GM21717 (cell line): Measurements from ENCODE around the gene CLCN2.

ENCODE experiments used
- ATAC-seq: cut with Tn5 transposase; IDR thresholded peaks from one replicate; pipeline ENCODE4 v1.9.1; 2021; ENCODE audit warnings: mild to moderate bottlenecking, moderate library complexity; ENCODE audit not compliant: unreplicated experiment

CLCN2 gene

DNA sequence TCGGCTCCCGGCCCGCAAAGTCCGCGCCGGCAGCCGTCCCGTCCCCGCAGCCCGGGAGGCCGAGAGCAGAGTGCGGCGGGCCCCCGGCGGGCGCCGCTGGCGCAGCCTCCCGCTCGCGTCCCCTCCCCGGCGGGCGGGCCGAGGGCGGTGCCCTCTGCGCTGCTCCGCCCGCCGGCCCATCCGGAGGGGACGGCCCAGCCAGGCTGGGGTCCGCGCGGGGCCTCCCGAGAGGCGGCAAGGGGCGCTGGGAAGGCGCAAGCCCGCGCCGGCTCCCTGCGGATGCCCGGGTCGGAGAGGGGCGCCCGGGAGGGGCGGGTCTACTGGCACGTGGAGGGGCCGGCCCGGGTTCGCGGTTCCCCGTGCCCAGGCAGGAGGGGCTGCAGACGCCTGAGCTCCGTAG is at the start of gene CLCN2, which contains the start of gene POLR2H:
CLCN2 (minus strand) TSS at position 74 of the 400 bp plus-strand sequence. CDS start 126 bp downstream, outside the sequence.
POLR2H (plus strand) TSS at position 179 of the 400 bp plus-strand sequence. CDS start 1,783 bp downstream, outside the sequence.
- peak; percentile 37 for ATAC-seq

GRCh38 chr3:184409946-184410500 is 48.6 kb upstream of the CLCN2 start:
- no peak for ATAC-seq

GRCh38 chr3:184409331-184409926 is 48.0 kb upstream of the CLCN2 start:
- no peak for ATAC-seq

DNA sequence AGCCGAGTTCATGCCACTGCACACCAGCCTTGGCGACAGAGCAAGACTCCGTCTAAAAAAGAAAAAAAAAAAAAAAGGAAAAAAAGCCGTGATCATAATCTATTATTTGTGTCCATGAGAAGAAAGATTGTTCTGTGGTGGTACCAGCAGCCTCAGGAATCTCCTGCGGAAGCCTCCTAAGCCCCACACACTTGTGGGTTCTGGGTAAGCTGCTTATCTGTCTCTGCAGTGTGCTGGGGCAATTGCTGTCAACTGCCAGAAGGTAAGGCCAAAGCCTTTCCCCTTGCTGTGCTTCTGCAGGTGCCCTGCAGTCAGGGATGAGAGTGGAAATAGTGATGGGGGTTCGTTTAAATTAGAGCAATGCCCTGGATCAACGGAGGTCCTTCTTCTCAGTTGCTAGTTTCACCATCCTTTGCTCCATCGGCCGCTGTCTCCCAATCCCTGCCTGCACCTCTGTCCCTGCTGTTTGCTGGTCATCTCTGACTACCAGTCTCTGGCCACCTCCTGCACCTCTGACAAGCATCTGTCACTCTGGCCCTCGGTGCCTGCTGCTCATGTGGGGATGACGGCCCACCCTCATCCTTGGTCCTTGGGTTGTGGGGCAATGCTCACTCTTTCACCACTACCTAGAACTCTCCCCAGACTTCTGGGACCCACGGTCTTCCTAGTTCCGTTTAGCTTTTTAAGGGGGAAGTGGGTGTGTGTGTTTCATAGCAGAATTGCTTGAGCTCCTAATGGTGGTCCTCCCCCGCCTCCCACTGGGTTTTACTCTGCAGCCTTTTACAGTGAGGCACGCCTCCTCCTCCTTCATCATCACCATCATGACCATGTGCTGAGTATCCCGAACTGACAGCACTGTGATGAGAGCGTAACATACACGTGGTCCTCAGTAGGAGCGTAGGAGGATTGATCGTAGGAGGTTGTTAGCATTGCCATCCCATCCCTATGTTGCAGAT is 43.9 kb upstream of the CLCN2 start:
- no peak for ATAC-seq

GRCh38 chr3:184399410-184399809 is 38.0 kb upstream of the CLCN2 start:
- no peak for ATAC-seq

DNA sequence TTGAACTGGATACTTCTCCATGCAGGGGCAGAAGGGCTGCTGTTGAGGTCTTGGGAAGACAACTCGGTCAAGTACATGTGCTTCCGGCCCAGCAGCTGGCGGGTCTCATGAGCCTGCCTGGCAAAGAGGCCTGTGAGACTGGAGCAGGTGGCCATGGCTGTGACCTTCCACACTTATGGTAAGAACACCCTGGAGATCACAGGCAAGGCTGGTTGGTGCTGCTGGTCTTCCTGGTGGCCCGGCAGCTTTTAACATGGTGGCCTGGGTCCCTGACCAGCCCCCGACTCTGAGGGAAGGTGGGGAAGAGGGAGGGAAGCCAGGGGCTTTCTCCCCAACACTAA is 33.9 kb upstream of the CLCN2 start:
- ATAC-seq, result no peak

DNA sequence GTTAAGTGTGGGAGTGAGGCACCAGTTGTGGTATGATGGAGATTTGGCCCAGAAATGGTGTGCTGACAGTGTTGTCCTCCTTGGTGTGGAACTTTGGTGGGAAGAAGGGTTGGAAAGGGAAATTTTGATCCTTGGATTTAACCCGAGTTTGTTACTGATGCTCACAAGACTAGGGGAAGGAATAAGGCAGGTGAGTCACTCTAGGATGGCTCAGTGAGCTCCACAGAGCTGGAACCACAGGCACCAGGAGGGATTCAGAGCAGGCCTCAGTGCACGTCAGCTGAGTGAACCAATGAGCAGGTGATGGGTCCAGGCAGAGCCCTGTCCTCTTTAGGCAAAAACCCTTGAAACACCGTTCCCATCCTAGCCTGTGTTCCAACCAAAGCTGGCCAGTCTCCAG is 29.9 kb upstream of the CLCN2 start:
- ATAC-seq, result no peak

DNA sequence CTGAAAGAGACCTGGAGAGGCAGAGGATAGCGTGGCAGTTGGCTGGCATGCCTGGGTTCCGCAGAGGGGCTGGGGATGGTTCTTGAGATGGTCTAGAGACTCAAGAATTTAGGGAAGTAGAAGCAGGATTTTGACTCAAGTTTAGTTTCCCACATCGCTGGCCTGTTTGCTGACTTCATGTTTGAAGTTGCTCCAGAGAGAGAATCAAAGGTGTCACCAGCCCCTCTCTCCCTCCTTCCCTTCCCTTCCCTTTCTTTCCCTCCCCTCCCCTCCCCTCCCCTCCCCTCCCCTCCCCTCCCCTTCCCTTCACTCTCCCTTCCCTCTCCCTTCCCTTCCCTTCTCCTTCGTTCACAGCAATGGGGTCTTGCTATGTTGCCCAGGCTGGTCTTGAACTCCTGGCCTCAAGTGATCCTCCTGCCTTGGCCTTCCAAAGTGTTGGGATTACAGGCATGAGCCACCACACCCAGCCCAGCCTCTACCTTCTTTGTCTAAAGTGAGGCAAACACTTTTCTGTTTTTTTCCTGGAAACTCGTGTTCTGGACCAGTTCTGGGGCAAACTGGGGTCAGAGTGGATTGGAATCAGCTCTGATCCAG is 28.6 kb upstream of the CLCN2 start:
- ATAC-seq, result no peak

GRCh38 chr3:184389384-184389783 is 28.0 kb upstream of the CLCN2 start:
- ATAC-seq, result no peak

GRCh38 chr3:184388936-184389230 is 27.5 kb upstream of the CLCN2 start:
- ATAC-seq, result no peak

DNA sequence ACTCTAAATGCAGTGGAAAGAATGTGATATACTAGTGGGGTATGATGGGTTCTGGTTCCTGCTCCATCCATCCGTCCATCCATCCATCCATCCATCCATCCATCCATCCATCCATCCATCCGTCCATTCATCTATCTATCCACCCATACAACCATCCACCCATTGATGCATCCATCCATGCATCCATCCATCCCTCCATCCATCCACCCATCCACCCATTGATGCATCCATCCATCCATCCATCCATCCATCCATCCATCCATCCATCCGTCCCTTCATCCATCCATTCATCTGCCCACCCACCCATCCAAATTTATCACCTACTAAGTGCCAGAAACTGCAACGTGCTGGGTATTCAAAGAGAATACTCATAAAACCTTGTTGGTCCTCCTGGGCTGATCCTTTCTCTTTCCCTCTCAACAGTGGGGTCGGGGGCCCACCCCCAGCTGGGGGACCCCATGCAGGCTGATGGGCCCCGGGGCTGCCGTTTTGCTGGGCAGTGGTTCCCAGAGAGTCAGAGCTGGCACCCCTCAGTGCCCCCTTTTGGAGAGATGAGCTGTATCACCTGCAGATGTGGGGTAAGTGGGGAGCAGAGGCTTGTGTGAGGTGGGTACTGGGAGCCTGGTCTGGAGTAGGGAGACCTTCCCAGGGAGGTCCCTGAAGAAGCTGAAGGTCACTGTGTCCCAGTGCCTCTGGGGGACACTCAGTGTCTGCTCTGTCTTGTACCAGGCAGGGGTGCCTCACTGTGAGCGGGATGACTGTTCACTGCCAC is 26.9 kb upstream of the CLCN2 start:
- ATAC-seq, result no peak

DNA sequence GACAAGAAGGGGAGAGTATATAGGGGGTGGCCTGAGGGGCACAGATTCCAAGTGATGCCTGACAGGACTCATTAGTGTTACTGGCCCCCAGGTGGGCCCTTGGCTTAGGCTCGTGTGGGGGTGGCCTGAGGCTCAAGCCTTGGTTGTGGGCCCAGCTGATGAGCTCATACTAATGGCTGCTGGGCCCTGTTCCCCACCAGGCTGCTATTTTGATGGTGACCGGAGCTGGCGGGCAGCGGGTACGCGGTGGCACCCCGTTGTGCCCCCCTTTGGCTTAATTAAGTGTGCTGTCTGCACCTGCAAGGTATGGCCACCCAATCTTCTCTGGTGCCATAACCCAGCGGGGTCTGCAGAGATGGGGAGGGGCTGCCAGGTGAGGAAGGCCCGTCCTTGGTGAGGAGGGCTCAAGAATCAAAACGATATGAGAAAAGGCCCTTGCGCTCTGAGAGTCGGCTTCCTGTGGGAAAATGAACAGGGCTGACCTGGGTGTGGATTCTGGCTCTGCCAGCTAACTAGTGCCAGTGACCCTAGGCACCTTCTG is 25.8 kb upstream of the CLCN2 start:
- no peak for ATAC-seq

DNA sequence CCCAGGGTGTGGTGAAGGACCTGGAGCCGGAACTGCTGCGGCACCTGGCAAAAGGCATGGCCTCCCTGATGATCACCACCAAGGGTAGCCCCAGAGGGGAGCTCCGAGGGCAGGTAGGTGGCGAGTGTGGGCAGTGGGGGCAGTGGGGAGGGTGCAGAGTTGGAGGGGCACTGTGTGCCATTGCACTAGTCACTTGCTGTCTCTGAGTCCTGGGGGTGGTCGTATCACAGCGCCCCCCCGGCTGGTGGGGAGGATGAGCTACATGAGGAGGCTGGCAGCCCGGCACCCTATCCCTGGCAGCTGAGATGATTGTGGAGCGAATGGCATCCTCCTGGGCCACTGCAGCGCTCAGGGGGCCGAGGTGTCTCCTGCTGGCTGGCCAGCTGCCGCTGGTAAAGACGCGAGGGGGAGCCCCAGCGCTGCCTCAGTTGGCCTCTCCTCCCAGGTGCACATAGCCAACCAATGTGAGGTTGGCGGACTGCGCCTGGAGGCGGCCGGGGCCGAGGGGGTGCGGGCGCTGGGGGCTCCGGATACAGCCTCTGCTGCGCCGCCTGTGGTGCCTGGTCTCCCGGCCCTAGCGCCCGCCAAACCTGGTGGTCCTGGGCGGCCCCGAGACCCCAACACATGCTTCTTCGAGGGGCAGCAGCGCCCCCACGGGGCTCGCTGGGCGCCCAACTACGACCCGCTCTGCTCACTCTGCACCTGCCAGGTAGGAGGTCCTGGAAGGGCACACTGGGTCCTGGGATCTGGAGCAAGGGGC is 24.8 kb upstream of the CLCN2 start:
- ATAC-seq, result no peak

DNA sequence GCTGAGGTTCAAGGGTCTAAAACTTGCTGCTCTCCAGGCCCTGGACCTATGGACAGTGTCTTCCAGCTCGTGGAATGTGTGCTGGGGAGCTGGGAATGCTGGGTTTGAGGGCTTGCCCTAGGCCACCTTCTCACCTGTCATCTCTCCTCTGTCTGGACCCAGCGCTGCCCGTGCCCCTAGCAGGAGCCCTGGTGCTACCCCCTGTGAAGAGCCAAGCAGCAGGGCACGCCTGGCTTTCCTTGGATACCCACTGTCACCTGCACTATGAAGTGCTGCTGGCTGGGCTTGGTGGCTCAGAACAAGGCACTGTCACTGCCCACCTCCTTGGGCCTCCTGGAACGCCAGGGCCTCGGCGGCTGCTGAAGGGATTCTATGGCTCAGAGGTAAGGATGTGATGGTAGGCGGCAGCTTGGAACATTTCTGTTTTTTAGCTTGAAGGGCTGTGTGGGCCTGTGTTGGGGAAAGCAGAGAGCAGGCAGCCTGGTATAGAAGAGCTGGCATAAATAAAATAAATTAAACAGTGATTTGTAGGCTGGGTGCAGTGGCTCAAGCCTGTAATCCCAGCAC is 23.5 kb upstream of the CLCN2 start:
- no peak for ATAC-seq

GRCh38 chr3:184384342-184384741 is 22.9 kb upstream of the CLCN2 start:
- ATAC-seq, result no peak

DNA sequence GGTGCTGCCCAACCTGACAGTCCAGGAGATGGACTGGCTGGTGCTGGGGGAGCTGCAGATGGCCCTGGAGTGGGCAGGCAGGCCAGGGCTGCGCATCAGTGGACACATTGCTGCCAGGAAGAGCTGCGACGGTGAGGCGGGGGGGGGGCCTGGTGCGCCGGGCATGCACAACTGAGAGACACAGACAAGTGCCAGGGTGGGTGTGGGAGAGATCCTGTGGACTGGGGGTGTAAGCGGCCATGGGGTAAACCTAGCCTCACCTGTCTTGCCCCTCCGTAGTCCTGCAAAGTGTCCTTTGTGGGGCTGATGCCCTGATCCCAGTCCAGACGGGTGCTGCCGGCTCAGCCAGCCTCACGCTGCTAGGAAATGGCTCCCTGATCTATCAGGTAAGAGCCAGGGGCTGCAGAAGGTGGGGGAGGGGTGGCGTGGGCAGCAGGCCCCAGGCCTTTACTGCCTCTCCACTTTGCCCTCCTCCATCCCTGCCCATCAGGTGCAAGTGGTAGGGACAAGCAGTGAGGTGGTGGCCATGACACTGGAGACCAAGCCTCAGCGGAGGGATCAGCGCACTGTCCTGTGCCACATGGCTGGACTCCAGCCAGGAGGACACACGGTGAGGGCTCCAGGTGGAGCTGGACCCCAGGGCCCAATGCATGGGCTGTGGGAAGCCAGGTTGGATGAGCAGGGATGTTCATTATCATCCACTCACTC is 21.8 kb upstream of the CLCN2 start:
- no peak for ATAC-seq

- no peak for ATAC-seq
These were observed 21.1 kb upstream of the CLCN2 start for GRCh38 chr3:184382326-184383032.
